Panc1 (cell line): Measurements from ENCODE around the gene HDDC2. TPM values are rescaled to one million over a fixed set of nuclear protein-coding genes. Genes with fewer than 3 reads are reported as not detected.

Experiments used
- ATAC-seq: fragments of 200-7000 bp; cut with Tn5 transposase; 2 replicates; pipeline ENCODE4 v1.9.1; 2020; ENCODE audit warnings: mild to moderate bottlenecking, moderate library complexity
- BruUV-seq: library from RNA; stranded (reverse); fragments of 400-500 nt; replicated peaks from 2 replicates; lab custom pipeline; 2021; lab: Mats Ljungman, UMichigan
- CTCF ChIA-PET: fragments of 300-600 bp; sonication (Branson Sonifier 250); formaldehyde crosslinking; loops from one replicate; lab custom pipeline; 2022; ENCODE audit warnings: antibody characterized with exemption; lab: Charles Lee
- POLR2A ChIA-PET: fragments of 300-600 bp; sonication (Branson Sonifier 250); formaldehyde crosslinking; loops from one replicate; lab custom pipeline; 2022; ENCODE audit warnings: antibody characterized with exemption; lab: Charles Lee
- DNase-seq: peaks from one replicate; pipeline ENCODE4 v3.0.0-alpha.2; 2010; ENCODE audit warnings: low read depth, low spot score
- H3K27ac ChIP-seq: 2 replicates; pipeline ENCODE4 v1.5.1; 2011; ENCODE audit warnings: mild to moderate bottlenecking, low read length, inconsistent platforms
- H3K27me3 ChIP-seq: fragments of 200-500 bp; sonication (Bioruptor generic); 2 replicates; pipeline ENCODE4 v1.6.0; 2014; ENCODE audit warnings: low read length, inconsistent platforms; ENCODE audit not compliant: control insufficient read depth, insufficient read depth
- H3K36me3 ChIP-seq: fragments of 200-500 bp; sonication (Bioruptor generic); 2 replicates; pipeline ENCODE4 v1.5.1; 2014; ENCODE audit warnings: inconsistent platforms, mild to moderate bottlenecking, low read length, moderate library complexity; ENCODE audit not compliant: control insufficient read depth, insufficient read depth
- H3K4me1 ChIP-seq: 2 replicates; pipeline ENCODE4 v1.5.1; 2011; ENCODE audit warnings: inconsistent platforms, mild to moderate bottlenecking, low read length, moderate library complexity; ENCODE audit not compliant: control insufficient read depth, insufficient read depth
- H3K4me3 ChIP-seq, 2 experiments: 2 replicates each; pipeline ENCODE4 v1.5.1; 2011 to 2012; ENCODE audit warnings: low read depth in 2 of 2, low read length in 2 of 2, mild to moderate bottlenecking in 2 of 2, inconsistent platforms in 1 of 2, moderate library complexity in 1 of 2
- H3K9me3 ChIP-seq: fragments of 200-500 bp; sonication (Bioruptor generic); 2 replicates; pipeline ENCODE4 v1.5.1; 2014; ENCODE audit warnings: low read depth, mild to moderate bottlenecking, inconsistent platforms, low read length, moderate library complexity; ENCODE audit not compliant: control insufficient read depth, insufficient read depth
- CTCF ChIP-seq: fragments of 450-650 bp; IDR thresholded peaks from 2 replicates; pipeline ENCODE4 v1.5.1; 2017; ENCODE audit warnings: mild to moderate bottlenecking
- POLR2AphosphoS5 ChIP-seq: IDR thresholded peaks from 2 replicates; pipeline ENCODE4 v1.6.1; 2012; ENCODE audit warnings: mild to moderate bottlenecking, low read depth, low read length, moderate library complexity
- REST ChIP-seq, 2 experiments: IDR thresholded peaks; 2 replicates each; pipeline ENCODE4 v1.6.1; 2011 to 2012; ENCODE audit warnings: low read depth in 2 of 2, control low read depth in 1 of 2, low read length in 1 of 2, mild to moderate bottlenecking in 1 of 2, moderate library complexity in 1 of 2; ENCODE audit not compliant: insufficient read depth in 1 of 2
- in situ Hi-C: cut with HindIII; loops from 2 replicates; pipeline ENCODE4 v1.10.0; 2016; ENCODE audit warnings: low sequenced_read_pairs, low pct_unique_long_range_greater_than_20kb
- intact Hi-C: fragments of 100-400 bp; cut with micrococcal nuclease; formaldehyde crosslinking; loops from one replicate; pipeline ENCODE4 v1.10.0; 2022; ENCODE audit not compliant: unreplicated experiment
- total RNA-seq: library from RNA; stranded (reverse); gene quantifications from one replicate; pipeline ENCODE4 v1.2.1, GENCODE V29; 2021; ENCODE audit not compliant: unreplicated experiment

Gene HDDC2
- total RNA-seq, 1 experiment from 2014 or later, result 88.8 TPM

GRCh38 chr6:125227244-125227643 lies 74.5 kb downstream of the HDDC2 start:
- Histone ChIP-seq H3K27ac (no peak overlapping the region), H3K4me1 (no peaks in the 10 kb centered on the region), H3K36me3 (no peaks in the 10 kb centered on the region), H3K9me3 (no peaks in the 10 kb centered on the region), H3K4me3 (no peak overlapping the region), H3K27me3 (peaks cover 10% of the 10 kb centered on the region; the same call in 1 of the 2 replicates)
- ATAC-seq, result no peak
- in situ Hi-C loops, result no loop called here
- TF ChIP-seq POLR2AphosphoS5 (no peak), REST (IDR thresholded peaks at IDR 0.05; ENCODE audit: insufficient read depth in 1 of 2, low read depth in 2 of 2, low read length in 1 of 2) (no peak), CTCF (no peak)
- intact Hi-C loops, result no loop called here
- no peak for DNase-seq
- ChIA-PET CTCF (no interaction called here), POLR2A (no interaction called here)
- no TSS peak for BruUV-seq

Other genes with a start within 250 kb of the HDDC2 start
- 2.9 TPM for gene TPD52L1, start 148.2 kb downstream of the HDDC2 start, total RNA-seq